H1 (cell line): ENCODE data around the gene WWP2. TPM values are rescaled to one million over a fixed set of nuclear protein-coding genes. Genes with fewer than 3 reads are reported as not detected.

Experiments used
- BRCA1 ChIP-seq: IDR thresholded peaks from 2 replicates; pipeline ENCODE4 v1.6.1; 2012; ENCODE audit warnings: low read depth, low read length, improper control_type of control experiment
- CBX8 ChIP-seq: fragments of 300-800, 300-1000 bp; sonication (generic); IDR thresholded peaks from 2 replicates; pipeline ENCODE4 v1.7.1; 2016; ENCODE audit warnings: low read depth, low read length, borderline replicate concordance
- CHD1 ChIP-seq: IDR thresholded peaks from 2 replicates; pipeline ENCODE4 v1.6.1; 2012; ENCODE audit warnings: low read depth, low read length, improper control_type of control experiment
- CHD7 ChIP-seq: fragments of 300-600 bp; sonication (generic); IDR thresholded peaks from 2 replicates; pipeline ENCODE4 v1.7.1; 2012; ENCODE audit warnings: low read length, moderate library complexity, mild to moderate bottlenecking, inconsistent platforms; ENCODE audit not compliant: insufficient replicate concordance
- GABPA ChIP-seq: IDR thresholded peaks from 2 replicates; pipeline ENCODE4 v1.6.1; 2011; ENCODE audit warnings: mild to moderate bottlenecking, low read length, moderate library complexity, borderline replicate concordance; ENCODE audit not compliant: insufficient read depth
- KDM1A ChIP-seq: fragments of 200-600, 300-600 bp; sonication (generic); IDR thresholded peaks from 2 replicates; pipeline ENCODE4 v1.7.1; 2016; ENCODE audit warnings: mild to moderate bottlenecking, low read length, borderline replicate concordance
- KDM4A ChIP-seq: IDR thresholded peaks from one replicate; pipeline ENCODE4 v1.7.1; 2012; ENCODE audit warnings: low read depth, mild to moderate bottlenecking, moderate library complexity, low read length, inconsistent platforms; ENCODE audit not compliant: severe bottlenecking
- POLR2A ChIP-seq, 2 experiments: IDR thresholded peaks; 1 replicate in 1 of 2; 2 replicates in 1 of 2; pipeline ENCODE4 v1.6.1; 2011; ENCODE audit warnings: low read depth in 2 of 2, low read length in 2 of 2, mild to moderate bottlenecking in 2 of 2; ENCODE audit errors: control extremely low read depth in 1 of 2
- POLR2AphosphoS5 ChIP-seq: IDR thresholded peaks from 2 replicates; pipeline ENCODE4 v1.6.1; 2011; ENCODE audit warnings: low read depth, low read length
- POU5F1 ChIP-seq: IDR thresholded peaks from 2 replicates; pipeline ENCODE4 v1.6.1; 2011; ENCODE audit warnings: low read depth, mild to moderate bottlenecking, low read length, moderate library complexity
- SIN3A ChIP-seq, 2 experiments: IDR thresholded peaks in 1 of 2; conservative IDR thresholded peaks in 1 of 2; 2 replicates each; pipeline ENCODE4 v1.6.1; 2011 to 2012; ENCODE audit warnings: low read length in 2 of 2, improper control_type of control experiment in 1 of 2, low read depth in 1 of 2, mild to moderate bottlenecking in 1 of 2
- TBP ChIP-seq: IDR thresholded peaks from 2 replicates; pipeline ENCODE4 v1.6.1; 2011; ENCODE audit warnings: low read depth, low read length, improper control_type of control experiment
- TCF12 ChIP-seq: IDR thresholded peaks from 2 replicates; pipeline ENCODE4 v1.6.1; 2011; ENCODE audit warnings: low read depth, mild to moderate bottlenecking, low read length
- polyA plus RNA-seq, 7 experiments: library from polyadenylated mRNA; depleted of rRNA in 3 of 7; stranded (reverse) in 5 of 7; unstranded in 2 of 7; fragments of >200 nt in 5 of 7; fragments of 200-250 nt in 2 of 7; gene quantifications; 1 replicate in 5 of 7; 2 replicates in 1 of 7; 4 replicates in 1 of 7; pipeline versions ENCODE4 v1.2.1 to v1.2.3, GENCODE V29; 2011 to 2013; ENCODE audit warnings: missing spikeins in 2 of 7, mixed read lengths in 2 of 7
- total RNA-seq: library from RNA; stranded (reverse); fragmentation: NEBNext Ultra II Directional; extraction: Animal tissue kit (Norgen Biotek cat#: 25700); gene quantifications from 2 replicates; pipeline ENCODE4 v1.2.1, GENCODE V29; 2021

The WWP2 gene
- total and polyA plus RNA-seq, 2 of the 8 experiments (the other 6 are each of a cell fraction or from before 2014, with no cell fraction given): 14.1 to 42.2 TPM

GRCh38 chr16:69838489-69838888, 76.4 kb downstream of the WWP2 start (continued):
- TF ChIP-seq CHD7 (no peak), POLR2AphosphoS5 (no peak), CBX8 (no peak), POU5F1 (no peak), TCF12 (no peak), KDM4A (no peak), CHD1 (no peak), KDM1A (no peak), BRCA1 (no peak), POLR2A (IDR thresholded peaks at IDR 0.05; ENCODE audit: control extremely low read depth in 1 of 2, low read depth in 2 of 2, low read length in 2 of 2) (no peak), GABPA (no peak), TBP (no peak), SIN3A (conservative IDR thresholded peaks at IDR 0.05 in 1 of 2, IDR thresholded peaks at IDR 0.05 in 1 of 2; ENCODE audit: low read depth in 1 of 2, low read length in 2 of 2) (no peak)
